ENCODE results near the gene SPATA33.

- TF ChIP-seq POLR2AphosphoS5 (IDR thresholded peaks at IDR 0.05) (no peak), POLR2A (IDR thresholded peaks at IDR 0.05) (no peak)
Measured at GRCh38 chr16:89688395-89688794, 30.8 kb downstream of the SPATA33 start.
